Gastrocnemius medialis (tissue), 4 donors: ENCODE results near the gene FAM98B. TPM values are rescaled to one million over a fixed set of nuclear protein-coding genes. Genes with fewer than 3 reads are reported as not detected.

Experiments used
- ATAC-seq, 2 donors: fragments of 150-250 bp; one replicate each; pipeline ENCODE4 v1.9.1; 2016
- DNase-seq, 2 donors: peaks; one replicate each; pipeline ENCODE4 v3.0.0-alpha.2; 2019
- H3K27ac ChIP-seq, 4 donors: fragments of 200-600 bp; sonication (generic); 1 replicate in 1 of 4; 2 replicates in 3 of 4; pipeline ENCODE4 v1.5.1; 2016 to 2018; ENCODE audit warnings: mild to moderate bottlenecking in 2 of 4, moderate library complexity in 1 of 4
- H3K27me3 ChIP-seq, 3 donors: fragments of 200-600 bp; sonication (generic) in 2 of 3; 1 replicate in 1 of 3; 2 replicates in 2 of 3; pipeline versions ENCODE4 v1.5.1 to v1.6.0; 2016 to 2019; ENCODE audit warnings: mild to moderate bottlenecking in 1 of 3, moderate library complexity in 1 of 3
- H3K36me3 ChIP-seq, 2 donors: fragments of 200-600 bp; sonication (generic) in 1 of 2; one replicate each; pipeline ENCODE4 v1.5.1; 2017 to 2018
- H3K4me1 ChIP-seq, 2 donors: fragments of 200-600 bp; sonication (generic) in 1 of 2; one replicate each; pipeline ENCODE4 v1.5.1; 2016 to 2017; ENCODE audit warnings: mild to moderate bottlenecking in 2 of 2
- H3K4me3 ChIP-seq, 4 donors: fragments of 200-600 bp; sonication (generic) in 3 of 4; 1 replicate in 1 of 4; 2 replicates in 3 of 4; pipeline ENCODE4 v1.5.1; 2016 to 2019; ENCODE audit warnings: mild to moderate bottlenecking in 2 of 4
- H3K9me3 ChIP-seq, 3 donors: fragments of 200-600 bp; sonication (generic) in 2 of 3; 1 replicate in 1 of 3; 2 replicates in 2 of 3; pipeline ENCODE4 v1.5.1; 2016 to 2019
- CTCF ChIP-seq, 5 experiments: fragments of 450-650 bp in 3 of 5; fragments of 200-600 bp in 2 of 5; sonication (generic) in 2 of 5; IDR thresholded peaks in 4 of 5; conservative IDR thresholded peaks in 1 of 5; 1 replicate in 4 of 5; 2 replicates in 1 of 5; pipeline ENCODE4 v1.5.1; 2016 to 2019; ENCODE audit warnings: antibody characterized with exemption in 5 of 5, mild to moderate bottlenecking in 3 of 5, moderate library complexity in 3 of 5
- POLR2A ChIP-seq, 2 donors: fragments of 450-650 bp; IDR thresholded peaks; one replicate each; pipeline ENCODE4 v1.6.1; 2017; ENCODE audit warnings: antibody characterized with exemption in 2 of 2, mild to moderate bottlenecking in 2 of 2, moderate library complexity in 2 of 2
- in situ Hi-C, 4 donors: fragments of 200-750 bp; cut with MboI; loops; one replicate each; pipeline versions ENCODE4 v1.15.0 to v1.8.0; 2017; ENCODE audit warnings: low sequenced_read_pairs in 4 of 4
- intact Hi-C: fragments of 100-400 bp; cut with DNase I; formaldehyde crosslinking; loops from one replicate; pipeline ENCODE4 v1.15.1; 2023; ENCODE audit warnings: low total_unique reads
- total RNA-seq, 4 donors: library from RNA; depleted of rRNA; stranded (reverse); fragments of >200 nt; gene quantifications; one replicate each; pipeline versions ENCODE4 v1.1.0 to v1.2.3, GENCODE V29; 2016

FAM98B gene
- total RNA-seq, 4 donors from 2014 or later, result 3.9 to 8.6 (median 6.1) TPM

GRCh38 chr15:38503496-38503895 lies 49.6 kb downstream of the FAM98B start:
- intact Hi-C loops, result no loop called here

GRCh38 chr15:38504680-38505467 lies 50.9 kb downstream of the FAM98B start:
- Histone ChIP-seq H3K27ac (no peak overlapping the region), H3K4me3 (no peak overlapping the region), H3K4me1 (no peaks in the 10 kb centered on the region), H3K27me3 (no peaks in the 10 kb centered on the region), H3K9me3 (no peaks in the 10 kb centered on the region), H3K36me3 (no peaks in the 10 kb centered on the region)
- intact Hi-C loops, result no loop called here
- ATAC-seq (no peak), DNase-seq (no peak)
- in situ Hi-C loops, result no loop called here
- no peak for TF ChIP-seq CTCF (IDR thresholded peaks at IDR 0.05 in 4 of 5, conservative IDR thresholded peaks at IDR 0.05 in 1 of 5)
- TF ChIP-seq POLR2A (IDR thresholded peaks at IDR 0.05), result no peak

More at GRCh38 chr15:38503496-38503895, 49.6 kb downstream of the FAM98B start:
- no peak for ATAC-seq
- Histone ChIP-seq H3K36me3 (no peaks in the 10 kb centered on the region), H3K27ac (no peak overlapping the region), H3K9me3 (no peaks in the 10 kb centered on the region), H3K27me3 (no peaks in the 10 kb centered on the region), H3K4me1 (no peaks in the 10 kb centered on the region), H3K4me3 (no peak overlapping the region)
- in situ Hi-C loops, result no loop called here
- no peak for TF ChIP-seq POLR2A (IDR thresholded peaks at IDR 0.05)
- no peak for TF ChIP-seq CTCF (IDR thresholded peaks at IDR 0.05 in 4 of 5, conservative IDR thresholded peaks at IDR 0.05 in 1 of 5)
- no peak for DNase-seq

DNA sequence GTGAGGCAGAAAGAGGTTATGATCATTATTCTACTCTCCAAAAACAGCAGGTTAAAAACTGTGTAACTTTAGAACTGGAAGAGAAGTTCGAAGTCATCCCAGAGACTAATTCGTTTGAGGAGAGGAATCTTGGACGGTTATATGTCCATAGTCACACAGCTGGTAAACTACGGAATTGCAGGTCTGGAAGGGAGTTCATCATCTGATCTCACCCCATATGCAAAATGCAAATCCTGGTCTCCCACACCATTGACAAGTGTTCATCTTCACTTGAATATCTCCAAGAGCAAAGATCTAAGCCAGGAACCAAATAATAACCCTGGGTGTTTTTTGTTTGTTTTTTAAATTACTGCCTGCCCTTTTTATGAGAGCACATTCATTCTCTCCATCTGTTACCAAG lies 53.1 kb downstream of the FAM98B start:
- intact Hi-C loops, result no loop called here
- in situ Hi-C loops, result no loop called here
- Histone ChIP-seq H3K36me3 (no peaks in the 10 kb centered on the region), H3K4me1 (no peaks in the 10 kb centered on the region), H3K4me3 (no peak overlapping the region), H3K9me3 (no peaks in the 10 kb centered on the region), H3K27me3 (no peaks in the 10 kb centered on the region), H3K27ac (no peak overlapping the region)
- TF ChIP-seq POLR2A (IDR thresholded peaks at IDR 0.05) (no peak), CTCF (IDR thresholded peaks at IDR 0.05 in 4 of 5, conservative IDR thresholded peaks at IDR 0.05 in 1 of 5) (no peak)
- ATAC-seq (no peak), DNase-seq (no peak)

DNA sequence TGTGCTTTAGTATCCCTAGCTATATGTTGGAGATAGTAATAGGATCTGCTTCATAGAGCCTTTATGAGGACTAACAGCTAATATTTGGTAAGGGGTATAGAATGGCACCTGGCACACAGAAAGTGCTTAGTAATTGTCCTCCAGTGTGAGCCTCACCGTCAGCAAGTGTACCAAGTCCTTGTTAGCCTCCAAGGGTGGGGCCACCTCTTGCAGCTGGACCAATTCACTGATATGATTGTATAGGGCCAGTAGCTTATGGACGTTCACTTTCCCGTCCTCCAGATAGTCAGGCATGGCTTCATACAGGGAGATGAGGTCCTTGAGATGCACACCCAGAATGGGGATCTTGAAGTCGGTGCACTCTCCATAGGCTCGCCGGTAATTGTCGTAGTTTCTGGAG lies 53.6 kb downstream of the FAM98B start:
- H3K27me3 ChIP-seq, result no peaks in the 10 kb centered on the region
- H3K9me3 ChIP-seq, result no peaks in the 10 kb centered on the region
- no peaks in the 10 kb centered on the region for H3K4me1 ChIP-seq
- no peak for ATAC-seq
- no peak overlapping the region for H3K4me3 ChIP-seq
- H3K27ac ChIP-seq, result no peak overlapping the region
- no peak for DNase-seq
- intact Hi-C loops (no loop called here), in situ Hi-C loops (no loop called here)
- no peaks in the 10 kb centered on the region for H3K36me3 ChIP-seq
- no peak for TF ChIP-seq POLR2A (IDR thresholded peaks at IDR 0.05)
- TF ChIP-seq CTCF (IDR thresholded peaks at IDR 0.05 in 4 of 5, conservative IDR thresholded peaks at IDR 0.05 in 1 of 5), result no peak
